ENCODE results near the gene NOB1.
"Not testable (repeated sequence)": the region's sequence is repeated elsewhere in the genome, so short reads cannot be mapped to it uniquely, and the experiment has no call there.

NOB1 gene

GRCh38 chr16:69754469-69755310 lies at the start of gene NOB1:
NOB1 (minus strand) TSS chr16:69754926; CDS start chr16:69754910, 16 bp downstream.
- DNase-seq: peak; percentile 86 to 93

- DNase-seq: no peak
These were observed 49.6 kb upstream of the NOB1 start for GRCh38 chr16:69804297-69804696.

DNA sequence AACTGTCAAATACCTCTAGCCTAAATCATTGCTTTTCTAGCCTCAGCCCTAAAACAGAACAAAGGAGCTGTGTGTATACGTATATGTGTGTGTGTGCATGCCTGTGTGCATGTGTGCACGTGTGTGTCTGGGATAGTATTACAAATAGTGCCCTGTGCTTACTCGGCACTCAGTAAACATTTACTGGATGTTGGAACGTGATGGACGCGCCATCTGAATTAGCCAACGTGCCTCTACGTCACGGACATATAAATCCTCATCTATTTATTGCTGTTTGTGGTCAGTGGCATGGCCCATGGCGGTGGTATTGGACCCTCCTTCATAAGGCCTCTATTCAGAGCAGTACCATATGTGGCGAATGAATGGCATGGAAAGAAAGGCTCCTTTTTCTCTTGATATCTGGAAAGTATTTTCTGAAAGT lies 44.9 kb upstream of the NOB1 start:
- DNase-seq: no peak

- peak in 1 of 2 experiments; percentile 8 for DNase-seq
These were observed 43.7 kb upstream of the NOB1 start for GRCh38 chr16:69798466-69798865.

DNA sequence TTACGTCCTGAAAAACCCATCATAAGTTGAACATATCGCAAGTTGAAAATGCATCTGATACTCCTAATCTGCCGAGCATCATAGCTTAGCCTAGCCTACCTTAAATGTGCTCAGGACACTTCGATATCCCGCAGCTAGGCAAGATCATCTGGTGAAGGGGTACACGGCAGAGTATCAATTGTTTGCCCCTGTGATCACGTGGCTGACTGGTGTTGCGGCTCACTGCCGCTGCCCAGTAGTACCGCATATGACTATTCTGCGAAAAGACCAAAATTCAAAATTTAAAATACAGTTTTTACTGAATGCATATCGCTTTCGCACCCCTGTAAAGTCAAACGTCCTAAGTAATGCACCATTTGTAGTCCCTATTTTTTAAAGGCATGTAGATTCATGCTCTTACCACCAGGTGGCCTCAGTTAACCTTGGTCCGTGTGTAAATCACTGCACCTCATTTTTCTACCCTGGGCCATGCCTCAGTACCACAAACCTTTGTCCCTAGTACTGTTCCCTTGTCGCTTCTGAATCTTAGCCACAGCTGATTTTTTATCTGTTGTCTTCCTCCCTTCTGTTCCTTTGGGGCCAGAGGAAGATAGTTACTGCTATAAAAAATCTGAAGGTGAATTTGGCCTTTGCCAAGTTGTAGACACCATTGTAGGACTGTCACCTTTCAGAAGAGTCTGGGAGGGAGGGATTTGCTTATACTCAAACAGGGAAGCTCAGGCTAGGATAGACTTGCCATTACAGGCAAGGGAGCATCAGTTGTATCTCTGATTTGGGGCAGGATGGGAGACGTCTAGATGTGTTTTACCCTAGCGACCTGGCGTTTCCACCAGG lies 41.8 kb upstream of the NOB1 start:
- peak; percentile 63 for DNase-seq

DNA sequence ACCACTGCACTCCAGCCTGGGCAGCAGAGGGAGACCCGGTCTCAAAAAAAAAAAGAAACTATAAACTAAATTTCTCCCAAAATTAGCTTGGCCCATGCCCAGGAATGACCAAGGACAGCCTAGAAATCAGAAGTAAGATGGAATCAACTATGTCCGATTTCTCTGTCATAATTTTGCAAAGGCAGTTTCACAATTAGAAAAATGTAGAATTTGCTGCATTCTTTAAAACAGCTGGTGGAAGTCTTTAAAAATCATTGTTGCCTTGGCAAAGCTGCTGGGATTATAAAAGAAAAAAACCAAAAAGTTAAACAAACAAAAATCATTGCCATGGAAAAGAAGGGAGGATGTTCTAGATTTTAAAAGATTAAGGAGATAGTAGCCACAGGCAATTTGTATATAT lies 39.8 kb upstream of the NOB1 start:
- no peak for DNase-seq

DNA sequence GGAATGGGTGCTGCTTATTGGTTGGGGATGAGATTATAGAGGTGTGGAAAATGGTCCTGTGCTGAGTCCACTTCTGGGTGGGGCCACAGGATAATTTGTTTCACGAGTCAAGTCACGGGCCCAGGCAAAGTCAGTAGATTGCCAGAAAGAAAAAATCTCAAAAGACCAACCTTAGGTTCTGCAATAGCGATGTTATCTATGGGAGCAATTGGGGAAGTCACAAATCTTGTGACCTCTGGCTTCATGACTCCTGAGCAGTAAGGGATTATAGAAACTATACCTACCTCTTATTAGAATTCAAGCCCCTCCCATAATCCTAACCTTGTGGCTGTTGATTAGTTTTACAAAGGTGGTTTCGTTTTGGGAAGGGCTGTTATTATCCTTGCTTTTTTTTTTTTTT lies 38.8 kb upstream of the NOB1 start:
- DNase-seq: no peak

GRCh38 chr16:69791391-69791847 lies 36.7 kb upstream of the NOB1 start:
- DNase-seq: not testable (repeated sequence)

DNA sequence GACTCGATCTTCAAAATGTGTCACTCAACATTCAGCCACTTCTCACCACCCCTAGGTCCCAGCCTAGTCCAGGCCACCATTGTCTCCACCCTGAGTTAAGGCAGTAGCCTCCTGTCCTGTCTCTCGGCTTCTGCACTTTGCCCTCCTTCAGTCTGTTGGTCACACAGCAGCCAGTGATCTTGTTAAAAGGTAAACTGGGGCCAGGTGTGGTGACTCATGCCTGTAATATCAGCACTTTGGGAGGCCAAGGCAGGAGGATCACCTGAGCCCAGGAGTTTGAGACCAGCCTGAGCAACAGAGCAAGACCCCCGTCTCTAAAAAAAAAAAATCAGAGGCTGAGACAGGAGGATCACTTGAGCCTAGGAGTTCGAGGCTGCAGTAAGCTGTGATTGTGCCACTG lies 33.2 kb upstream of the NOB1 start:
- no peak for DNase-seq

GRCh38 chr16:69784586-69784985 lies 29.9 kb upstream of the NOB1 start:
- no peak for DNase-seq

GRCh38 chr16:69781118-69781517 lies 26.4 kb upstream of the NOB1 start:
- DNase-seq: no peak

GRCh38 chr16:69779724-69780123 lies 25.0 kb upstream of the NOB1 start:
- no peak for DNase-seq

- DNase-seq: no peak
These were observed 20.8 kb upstream of the NOB1 start for GRCh38 chr16:69775563-69775962.

DNA sequence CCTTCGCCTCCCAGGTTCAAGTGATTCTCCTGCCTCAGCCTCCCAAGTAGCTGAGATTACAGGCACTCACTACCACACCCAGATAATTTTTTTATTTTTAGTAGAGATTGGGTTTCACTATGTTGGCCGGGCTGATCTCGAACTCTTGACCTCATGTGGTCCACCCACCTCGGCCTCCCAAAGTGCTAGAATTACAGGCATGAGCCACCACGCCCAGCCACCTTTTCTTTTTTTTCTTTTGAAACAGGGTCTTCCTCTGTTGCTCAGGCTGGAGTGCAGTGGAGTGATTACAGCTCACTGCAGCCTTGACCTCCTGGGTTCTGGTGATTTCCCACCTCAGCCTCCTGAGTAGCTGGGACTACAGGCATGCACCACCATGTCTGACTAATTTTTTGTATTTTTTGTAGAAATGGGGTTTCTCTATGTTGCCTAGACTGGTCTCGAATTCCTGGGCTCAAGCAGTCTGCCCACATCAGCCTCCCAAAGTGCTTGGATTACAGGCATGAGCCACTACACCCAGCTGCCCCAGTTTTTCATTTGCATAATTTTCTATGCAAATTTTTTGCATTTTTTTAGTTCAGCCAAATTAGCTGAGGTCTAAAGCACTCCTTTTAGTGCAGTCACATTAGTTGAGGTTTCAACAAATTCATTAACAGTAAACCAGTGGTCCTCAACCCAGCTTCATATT lies 18.7 kb upstream of the NOB1 start:
- DNase-seq: no peak

GRCh38 chr16:69771651-69771967 lies 16.9 kb upstream of the NOB1 start:
- no peak for DNase-seq

DNA sequence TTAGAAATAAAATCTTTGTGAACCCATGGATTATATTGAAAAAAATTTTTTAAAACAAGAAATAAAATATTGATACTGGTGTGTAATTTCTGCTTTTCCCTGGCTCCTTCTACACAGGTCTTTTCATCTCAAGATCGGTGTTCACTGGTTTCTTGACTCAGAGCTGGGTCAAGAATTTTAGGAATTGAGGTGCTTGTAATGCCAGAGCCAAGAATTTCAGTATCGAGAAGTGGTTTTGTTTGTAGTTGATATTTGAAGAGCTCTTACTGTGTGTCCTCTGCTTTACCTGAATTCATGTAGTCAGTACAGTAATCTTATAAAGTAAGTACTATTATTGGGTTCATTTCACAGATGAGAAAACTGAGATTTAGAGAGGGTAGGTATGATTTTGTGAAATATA lies 14.7 kb upstream of the NOB1 start:
- DNase-seq: no peak

- DNase-seq: no peak
These were observed 13.9 kb upstream of the NOB1 start for GRCh38 chr16:69768666-69769065.

DNA sequence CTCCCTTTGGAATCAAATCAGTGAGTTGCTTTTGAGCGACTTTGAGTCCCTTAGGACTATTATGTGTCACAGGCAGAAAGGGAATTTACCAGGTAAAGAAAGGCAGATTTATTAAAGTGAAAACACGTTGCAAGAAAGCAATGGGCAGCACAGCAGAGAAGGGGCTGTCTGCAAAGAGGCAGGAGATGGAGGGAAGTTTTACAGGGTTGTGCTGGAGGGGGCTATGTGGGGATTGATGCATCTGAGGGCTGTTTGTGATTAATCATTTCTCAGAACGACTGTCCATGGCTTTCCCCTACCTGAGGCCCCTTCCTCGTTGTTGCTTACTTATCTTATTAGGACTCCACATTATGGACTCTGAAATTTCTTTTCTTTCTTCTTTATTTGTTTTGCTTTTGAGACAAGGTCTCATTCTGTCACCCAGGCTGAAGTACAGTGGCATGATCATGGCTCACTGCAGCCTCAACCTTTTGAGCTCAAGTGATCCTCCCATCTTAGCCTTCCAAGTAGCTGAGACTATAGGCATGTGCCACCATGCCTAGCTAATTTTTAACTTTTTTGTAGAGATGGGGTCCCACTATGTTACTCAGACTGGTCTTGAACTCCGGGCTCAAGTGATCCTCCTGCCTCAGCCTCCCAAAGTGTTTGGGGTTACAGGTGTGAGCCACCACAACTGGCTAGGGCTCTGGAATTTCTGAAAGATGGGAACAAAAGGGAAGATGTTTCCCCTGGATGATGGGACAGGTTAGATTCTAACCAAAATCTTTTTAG lies 12.9 kb upstream of the NOB1 start:
- no peak for DNase-seq

DNA sequence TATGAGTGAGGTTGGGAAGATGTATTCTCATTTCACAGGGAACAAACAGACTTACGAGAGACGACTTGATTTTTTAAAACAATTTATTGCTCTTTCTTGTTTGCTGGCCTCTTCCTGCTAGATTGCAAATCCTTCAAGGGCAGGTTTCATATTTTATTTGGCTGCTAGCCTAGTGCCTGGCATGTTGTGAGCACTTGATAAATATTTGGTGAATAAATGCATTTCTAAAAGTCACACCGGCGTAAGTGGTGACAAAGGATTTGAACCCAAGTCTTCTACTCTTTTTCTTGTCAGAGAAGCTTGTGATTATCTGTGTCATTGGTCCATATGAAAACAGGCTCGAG lies 8.8 kb upstream of the NOB1 start:
- DNase-seq: no peak

GRCh38 chr16:69762814-69763598 lies 8.3 kb upstream of the NOB1 start:
- peak; percentile 41 to 57 for DNase-seq

DNA sequence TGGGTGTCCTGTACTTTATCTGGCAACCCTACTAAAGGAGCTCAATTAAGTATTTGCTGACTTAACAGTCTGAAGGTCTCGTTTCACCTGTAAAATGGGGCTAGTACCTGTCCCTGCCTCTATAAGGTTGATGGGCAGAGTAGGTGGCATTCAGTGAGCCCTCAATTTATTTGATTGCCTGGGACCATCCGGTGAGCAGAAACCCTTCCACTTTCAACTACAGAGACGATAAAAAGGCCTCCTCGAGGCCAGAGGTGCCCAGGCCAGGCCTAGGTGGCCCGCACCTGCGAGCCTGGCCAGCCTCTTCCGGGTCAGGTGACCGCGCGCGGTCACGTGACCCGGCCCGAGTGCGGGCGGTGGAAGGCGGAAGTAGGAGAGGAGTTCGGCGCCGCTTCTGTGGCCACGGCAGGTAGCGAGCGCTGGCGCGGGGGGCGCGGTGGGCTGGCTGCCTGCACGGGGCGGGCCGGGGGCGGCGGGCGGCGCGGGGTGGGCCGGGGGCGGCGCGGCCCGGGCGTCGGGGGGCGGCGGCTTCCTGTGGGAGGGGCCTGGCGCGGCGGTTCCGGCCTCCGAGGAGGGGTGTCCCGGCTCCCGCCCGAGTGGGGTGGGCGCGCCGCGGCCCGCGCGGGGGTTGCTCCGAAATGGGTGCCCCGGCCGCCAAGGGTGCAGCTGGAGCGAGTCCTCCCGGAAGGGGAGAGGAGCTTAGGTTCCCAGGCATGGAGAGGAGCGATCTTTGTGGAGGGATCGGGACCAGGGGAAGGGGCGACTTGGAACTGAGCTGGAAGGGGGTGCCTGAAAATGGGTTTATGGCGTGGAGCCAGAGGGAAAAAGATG lies 7.5 kb upstream of the NOB1 start, which contains the start of gene WWP2:
TSS of gene WWP2 (plus strand) at position 350 of the 831 bp plus-strand sequence. CDS start 24,679 bp downstream, outside the sequence.
- peak; percentile 60 to 63 for DNase-seq

Measured in Kasumi-1 (cell line).